Sigmoid colon (tissue), 3 donors: ENCODE data around the gene POLR2B.

ENCODE experiments used
- CTCF ChIP-seq, 4 experiments: fragments of 450-650 bp in 3 of 4; fragments of 200-600 bp in 1 of 4; IDR thresholded peaks; one replicate each; pipeline ENCODE4 v1.5.1; 2016 to 2019; ENCODE audit warnings: antibody characterized with exemption in 4 of 4, mild to moderate bottlenecking in 3 of 4, moderate library complexity in 2 of 4
- POLR2A ChIP-seq, 2 donors: fragments of 450-650 bp; IDR thresholded peaks; one replicate each; pipeline ENCODE4 v1.6.1; 2016; ENCODE audit warnings: antibody characterized with exemption in 2 of 2, mild to moderate bottlenecking in 2 of 2, moderate library complexity in 2 of 2

- no peak for TF ChIP-seq POLR2A (IDR thresholded peaks at IDR 0.05)
- TF ChIP-seq CTCF (IDR thresholded peaks at IDR 0.05): peak in 1 of 4 experiments; percentile 13
These were observed 1.8 kb upstream of the POLR2B start for GRCh38 chr4:56976837-56977320.
